Neuronal stem cell (in vitro differentiated cells): ENCODE results near the gene FMN2.

Experiments used
- DNase-seq: peaks from one replicate; pipeline ENCODE4 v3.0.0-alpha.2; 2013; ENCODE audit warnings: low spot score
- H2AFZ ChIP-seq: one replicate; pipeline ENCODE4 v1.6.1; 2013; ENCODE audit warnings: mild to moderate bottlenecking, low read length, inconsistent platforms
- H2AK5ac ChIP-seq: 2 replicates; pipeline ENCODE4 v1.6.1; 2013; ENCODE audit warnings: low read depth, mild to moderate bottlenecking, inconsistent platforms, low read length, moderate library complexity, mixed read lengths
- H2BK120ac ChIP-seq: 2 replicates; pipeline ENCODE4 v1.6.1; 2013; ENCODE audit warnings: low read depth, mild to moderate bottlenecking, inconsistent platforms, low read length, moderate library complexity, mixed read lengths
- H2BK12ac ChIP-seq: one replicate; pipeline ENCODE4 v1.6.1; 2013; ENCODE audit warnings: low read length, inconsistent platforms
- H2BK15ac ChIP-seq: 2 replicates; pipeline ENCODE4 v1.6.1; 2013; ENCODE audit warnings: mild to moderate bottlenecking, low read length, inconsistent platforms, mixed read lengths
- H2BK5ac ChIP-seq: one replicate; pipeline ENCODE4 v1.6.1; 2013; ENCODE audit warnings: inconsistent platforms, mild to moderate bottlenecking, low read length, moderate library complexity
- H3K14ac ChIP-seq: one replicate; pipeline ENCODE4 v1.6.1; 2013; ENCODE audit warnings: low read length, inconsistent platforms
- H3K18ac ChIP-seq: 2 replicates; pipeline ENCODE4 v1.6.1; 2013; ENCODE audit warnings: low read length, inconsistent platforms
- H3K23ac ChIP-seq: 2 replicates; pipeline ENCODE4 v1.6.1; 2013; ENCODE audit warnings: low read depth, mild to moderate bottlenecking, mixed read lengths, low read length, inconsistent platforms; ENCODE audit not compliant: poor library complexity
- H3K27ac ChIP-seq: replicated peaks from 3 replicates; pipeline ENCODE4 v1.5.1; 2013; ENCODE audit warnings: low read length, inconsistent platforms
- H3K27me3 ChIP-seq, 3 experiments: 2 replicates each; pipeline ENCODE4 v1.6.1; 2013; ENCODE audit warnings: low read length in 3 of 3, mild to moderate bottlenecking in 2 of 3, inconsistent platforms in 1 of 3, low read depth in 1 of 3, mixed read lengths in 1 of 3, moderate library complexity in 1 of 3; ENCODE audit not compliant: control insufficient read depth in 3 of 3, insufficient read depth in 3 of 3
- H3K36me3 ChIP-seq, 2 donors: replicated peaks in 1 of 2; 2 replicates each; pipeline ENCODE4 v1.6.1; 2013; ENCODE audit warnings: low read length in 2 of 2; ENCODE audit not compliant: control insufficient read depth in 2 of 2, insufficient read depth in 2 of 2
- H3K4ac ChIP-seq: 2 replicates; pipeline ENCODE4 v1.6.1; 2013; ENCODE audit warnings: inconsistent platforms, mild to moderate bottlenecking, low read length, moderate library complexity
- H3K4me1 ChIP-seq, 2 donors: 1 replicate in 1 of 2; 2 replicates in 1 of 2; pipeline ENCODE4 v1.6.1; 2013; ENCODE audit warnings: low read length in 2 of 2, low read depth in 1 of 2; ENCODE audit not compliant: control insufficient read depth in 2 of 2, insufficient read depth in 1 of 2
- H3K4me2 ChIP-seq: one replicate; pipeline ENCODE4 v1.6.1; 2013; ENCODE audit warnings: mild to moderate bottlenecking, low read length, inconsistent platforms; ENCODE audit not compliant: insufficient read depth, poor library complexity, severe bottlenecking
- H3K4me3 ChIP-seq, 2 donors: 2 replicates each; pipeline ENCODE4 v1.5.1; 2013; ENCODE audit warnings: low read length in 2 of 2, mild to moderate bottlenecking in 2 of 2, inconsistent platforms in 1 of 2, moderate library complexity in 1 of 2
- H3K79me1 ChIP-seq: one replicate; pipeline ENCODE4 v1.6.1; 2013; ENCODE audit warnings: low read depth, mild to moderate bottlenecking, inconsistent platforms, low read length, moderate library complexity
- H3K9ac ChIP-seq: one replicate; pipeline ENCODE4 v1.6.1; 2013; ENCODE audit warnings: mild to moderate bottlenecking, low read depth, low read length, inconsistent platforms; ENCODE audit not compliant: poor library complexity
- H3K9me3 ChIP-seq, 2 donors: replicated peaks in 1 of 2; 2 replicates each; pipeline versions ENCODE3 to v1.6.1; 2013; ENCODE audit warnings: low read length in 2 of 2, mild to moderate bottlenecking in 2 of 2, inconsistent platforms in 1 of 2, low read depth in 1 of 2, mixed read lengths in 1 of 2, moderate library complexity in 1 of 2; ENCODE audit not compliant: control insufficient read depth in 2 of 2, insufficient read depth in 1 of 2
- H4K8ac ChIP-seq: one replicate; pipeline ENCODE4 v1.6.1; 2013; ENCODE audit warnings: low read depth, mild to moderate bottlenecking, inconsistent platforms, low read length, moderate library complexity
- H4K91ac ChIP-seq: one replicate; pipeline ENCODE4 v1.6.1; 2013; ENCODE audit warnings: low read length, low read depth, mild to moderate bottlenecking, inconsistent platforms; ENCODE audit not compliant: poor library complexity
- WGBS, 2 donors: extraction: QIAGEN DNeasy Blood & Tissue Kit; methylation state at CpG; one replicate each; pipeline ENCODE4 v1.1.7; 2013; ENCODE audit warnings: missing lambda C conversion rate in 2 of 2, mixed read lengths in 1 of 2; ENCODE audit not compliant: insufficient read length in 2 of 2, insufficient replicate concordance in 1 of 2; ENCODE audit errors: extremely low coverage in 2 of 2; 5-methylcytosine and 5-hydroxymethylcytosine counted together

The FMN2 gene

GRCh38 chr1:240151136-240151735, 59.6 kb downstream of the FMN2 start:
- no CpG with 5 or more reads among the region's 7 CpGs for WGBS, 2 donors
- DNase-seq = no peak

DNA sequence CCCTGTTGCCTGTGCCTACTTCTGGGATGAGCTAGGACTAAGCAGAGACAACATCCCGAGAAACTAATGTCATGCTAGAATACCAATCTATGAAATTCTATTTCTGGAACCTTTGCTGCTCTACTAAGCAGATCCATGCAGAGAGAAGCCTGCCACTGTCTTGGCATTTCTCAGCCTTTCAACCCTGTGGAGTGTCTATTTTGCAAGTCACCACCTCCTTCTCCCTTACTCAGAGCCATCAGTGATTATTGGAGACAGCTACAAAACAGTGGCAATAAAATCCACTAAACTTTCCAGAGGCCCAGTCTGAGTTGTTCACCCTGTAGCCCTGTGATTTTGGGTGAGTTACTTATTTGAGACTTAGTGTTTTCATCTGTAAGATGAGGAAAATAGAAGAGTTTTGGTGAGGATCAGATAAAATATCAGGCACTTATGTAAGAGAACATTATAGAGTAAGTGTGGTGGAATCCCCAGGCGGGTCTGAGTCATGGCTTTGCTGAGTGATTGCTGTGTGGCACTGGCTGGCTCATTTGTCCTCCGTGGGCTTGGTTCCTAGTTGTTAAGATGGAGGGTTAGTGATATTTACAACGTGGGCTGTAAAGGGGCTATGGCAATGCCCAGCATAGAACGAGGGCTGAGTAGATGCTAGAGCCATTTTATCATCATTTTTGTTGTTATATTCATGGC, 61.1 kb downstream of the FMN2 start:
- H4K8ac ChIP-seq = no peak overlapping the region
- DNase-seq = no peak
- H3K4me3 ChIP-seq = no peak overlapping the region
- H2AK5ac ChIP-seq = no peak overlapping the region
- no peaks in the 10 kb centered on the region for H3K36me3 ChIP-seq
- no CpG with 5 or more reads among the region's 5 CpGs for WGBS, 2 donors
- H2BK15ac ChIP-seq = no peak overlapping the region
- no peak overlapping the region for H3K14ac ChIP-seq
- no peak overlapping the region for H2AFZ ChIP-seq
- no peaks in the 10 kb centered on the region for H3K4me1 ChIP-seq
- no peak overlapping the region for H4K91ac ChIP-seq
- H2BK12ac ChIP-seq = no peak overlapping the region
- H2BK5ac ChIP-seq = no peak overlapping the region
- H2BK120ac ChIP-seq = no peak overlapping the region
- H3K18ac ChIP-seq = no peak overlapping the region
- H3K4ac ChIP-seq = no peak overlapping the region
- no peak overlapping the region for H3K23ac ChIP-seq
- no peaks in the 10 kb centered on the region for H3K27me3 ChIP-seq
- H3K9ac ChIP-seq = no peak overlapping the region
- H3K9me3 ChIP-seq = no peaks in the 10 kb centered on the region
- H3K4me2 ChIP-seq = no peak overlapping the region
- no peak overlapping the region for H3K27ac ChIP-seq
- no peaks in the 10 kb centered on the region for H3K79me1 ChIP-seq

More at GRCh38 chr1:240151136-240151735, 59.6 kb downstream of the FMN2 start:
- no peak overlapping the region for H4K91ac ChIP-seq
- peaks cover 0 to 1% of the 10 kb centered on the region in 2 donors for H3K4me1 ChIP-seq
- no peak overlapping the region for H3K9ac ChIP-seq
- no peak overlapping the region for H3K4me3 ChIP-seq
- no peak overlapping the region for H2AK5ac ChIP-seq
- no peak overlapping the region for H2BK15ac ChIP-seq
- no peaks in the 10 kb centered on the region for H3K27me3 ChIP-seq
- H2BK12ac ChIP-seq = no peak overlapping the region
- no peak overlapping the region for H3K18ac ChIP-seq
- no peaks in the 10 kb centered on the region for H3K9me3 ChIP-seq
- no peaks in the 10 kb centered on the region for H3K79me1 ChIP-seq
- no peak overlapping the region for H3K23ac ChIP-seq
- H3K4me2 ChIP-seq = no peak overlapping the region
- H3K27ac ChIP-seq = no peak overlapping the region
- no peak overlapping the region for H3K4ac ChIP-seq
- H2BK5ac ChIP-seq = no peak overlapping the region
- no peak overlapping the region for H3K14ac ChIP-seq
- H3K36me3 ChIP-seq = no peaks in the 10 kb centered on the region
- no peak overlapping the region for H4K8ac ChIP-seq
- H2BK120ac ChIP-seq = no peak overlapping the region
- H2AFZ ChIP-seq = no peak overlapping the region

DNA sequence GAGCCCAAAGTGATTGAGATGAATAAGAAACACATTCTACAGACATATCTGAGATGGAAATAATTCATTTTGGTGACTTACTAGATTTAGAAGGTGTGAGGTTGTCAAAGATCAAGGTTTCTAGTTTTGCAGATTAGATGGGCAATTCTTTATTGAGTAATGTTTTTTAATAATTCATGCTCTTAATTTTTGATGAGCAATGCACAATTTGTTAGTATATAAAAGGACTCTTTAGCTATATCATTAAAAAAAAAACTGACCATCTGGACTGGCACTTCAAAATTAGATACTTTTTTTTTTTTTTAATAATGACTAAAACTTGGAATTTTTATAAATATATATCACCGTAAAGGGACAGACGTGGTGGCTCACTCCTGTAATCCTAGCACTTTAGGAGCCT, 63.9 kb downstream of the FMN2 start:
- H2AFZ ChIP-seq = no peak overlapping the region
- H3K4me3 ChIP-seq = no peak overlapping the region
- H2BK12ac ChIP-seq = no peak overlapping the region
- H2BK15ac ChIP-seq = no peak overlapping the region
- no CpG with 5 or more reads among the region's 2 CpGs for WGBS, 2 donors
- H3K36me3 ChIP-seq = no peaks in the 10 kb centered on the region
- H3K23ac ChIP-seq = no peak overlapping the region
- H3K79me1 ChIP-seq = no peaks in the 10 kb centered on the region
- H2BK120ac ChIP-seq = no peak overlapping the region
- H3K27ac ChIP-seq = no peak overlapping the region
- H3K27me3 ChIP-seq = no peaks in the 10 kb centered on the region
- H3K4ac ChIP-seq = no peak overlapping the region
- no peak overlapping the region for H3K9ac ChIP-seq
- H2BK5ac ChIP-seq = no peak overlapping the region
- no peak overlapping the region for H4K8ac ChIP-seq
- no peak overlapping the region for H2AK5ac ChIP-seq
- H3K9me3 ChIP-seq = peaks cover 0 to 11% of the 10 kb centered on the region in 2 donors
- no peak overlapping the region for H3K18ac ChIP-seq
- no peak for DNase-seq
- H3K4me1 ChIP-seq = no peaks in the 10 kb centered on the region
- no peak overlapping the region for H3K14ac ChIP-seq
- H3K4me2 ChIP-seq = no peak overlapping the region
- H4K91ac ChIP-seq = no peak overlapping the region

DNA sequence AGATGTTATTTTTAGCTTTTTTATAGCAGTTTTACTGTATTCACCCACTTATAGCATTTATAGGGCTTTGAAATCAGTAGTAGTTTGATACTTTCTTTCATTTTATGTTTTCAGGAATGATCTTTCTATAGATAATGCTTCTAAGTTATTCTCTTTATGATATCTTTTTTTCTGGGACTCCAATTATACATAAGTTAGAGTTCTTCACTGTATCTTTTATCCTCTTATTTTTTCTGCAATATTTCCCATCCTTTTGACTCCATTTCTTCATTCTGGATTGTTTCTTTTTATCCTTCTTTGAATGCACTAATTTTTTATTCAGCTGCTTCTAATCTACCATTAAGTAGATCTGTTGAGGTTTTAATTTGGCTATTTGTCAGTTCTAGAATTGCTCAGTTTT, 73.1 kb downstream of the FMN2 start:
- H3K4me1 ChIP-seq = no peaks in the 10 kb centered on the region
- H3K4ac ChIP-seq = no peak overlapping the region
- H2AK5ac ChIP-seq = no peak overlapping the region
- no peaks in the 10 kb centered on the region for H3K36me3 ChIP-seq
- H4K8ac ChIP-seq = no peak overlapping the region
- H3K79me1 ChIP-seq = no peaks in the 10 kb centered on the region
- no peak overlapping the region for H2BK15ac ChIP-seq
- H3K18ac ChIP-seq = no peak overlapping the region
- no peak overlapping the region for H3K14ac ChIP-seq
- no peak overlapping the region for H2BK120ac ChIP-seq
- H2BK5ac ChIP-seq = no peak overlapping the region
- H3K27ac ChIP-seq = no peak overlapping the region
- DNase-seq = no peak
- H3K4me2 ChIP-seq = no peak overlapping the region
- peaks cover 0 to 7% of the 10 kb centered on the region in 2 donors for H3K9me3 ChIP-seq
- H2AFZ ChIP-seq = no peak overlapping the region
- no peak overlapping the region for H3K9ac ChIP-seq
- H3K27me3 ChIP-seq = no peaks in the 10 kb centered on the region
- H3K4me3 ChIP-seq = no peak overlapping the region
- H4K91ac ChIP-seq = no peak overlapping the region
- no peak overlapping the region for H2BK12ac ChIP-seq
- H3K23ac ChIP-seq = no peak overlapping the region
